ENCODE results near the gene SGPL1.

Gene SGPL1

GRCh38 chr10:70816220-70816894 lies 609 bp downstream of the SGPL1 start:
- TF ChIP-seq, protein P1, sequence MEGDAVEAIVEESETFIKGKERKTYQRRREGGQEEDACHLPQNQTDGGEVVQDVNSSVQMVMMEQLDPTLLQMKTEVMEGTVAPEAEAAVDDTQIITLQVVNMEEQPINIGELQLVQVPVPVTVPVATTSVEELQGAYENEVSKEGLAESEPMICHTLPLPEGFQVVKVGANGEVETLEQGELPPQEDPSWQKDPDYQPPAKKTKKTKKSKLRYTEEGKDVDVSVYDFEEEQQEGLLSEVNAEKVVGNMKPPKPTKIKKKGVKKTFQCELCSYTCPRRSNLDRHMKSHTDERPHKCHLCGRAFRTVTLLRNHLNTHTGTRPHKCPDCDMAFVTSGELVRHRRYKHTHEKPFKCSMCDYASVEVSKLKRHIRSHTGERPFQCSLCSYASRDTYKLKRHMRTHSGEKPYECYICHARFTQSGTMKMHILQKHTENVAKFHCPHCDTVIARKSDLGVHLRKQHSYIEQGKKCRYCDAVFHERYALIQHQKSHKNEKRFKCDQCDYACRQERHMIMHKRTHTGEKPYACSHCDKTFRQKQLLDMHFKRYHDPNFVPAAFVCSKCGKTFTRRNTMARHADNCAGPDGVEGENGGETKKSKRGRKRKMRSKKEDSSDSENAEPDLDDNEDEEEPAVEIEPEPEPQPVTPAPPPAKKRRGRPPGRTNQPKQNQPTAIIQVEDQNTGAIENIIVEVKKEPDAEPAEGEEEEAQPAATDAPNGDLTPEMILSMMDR (IDR thresholded peaks at IDR 0.05; ENCODE audit: borderline replicate concordance, control extremely low read depth, extremely low read depth, insufficient read depth, missing control alignments) = no peak
- DNase-seq (ENCODE audit: low spot score) = peak; percentile 76
- in situ Hi-C loops (cut with MboI; ENCODE audit: low sequenced_read_pairs, unreplicated experiment) = no loop called here

DNA sequence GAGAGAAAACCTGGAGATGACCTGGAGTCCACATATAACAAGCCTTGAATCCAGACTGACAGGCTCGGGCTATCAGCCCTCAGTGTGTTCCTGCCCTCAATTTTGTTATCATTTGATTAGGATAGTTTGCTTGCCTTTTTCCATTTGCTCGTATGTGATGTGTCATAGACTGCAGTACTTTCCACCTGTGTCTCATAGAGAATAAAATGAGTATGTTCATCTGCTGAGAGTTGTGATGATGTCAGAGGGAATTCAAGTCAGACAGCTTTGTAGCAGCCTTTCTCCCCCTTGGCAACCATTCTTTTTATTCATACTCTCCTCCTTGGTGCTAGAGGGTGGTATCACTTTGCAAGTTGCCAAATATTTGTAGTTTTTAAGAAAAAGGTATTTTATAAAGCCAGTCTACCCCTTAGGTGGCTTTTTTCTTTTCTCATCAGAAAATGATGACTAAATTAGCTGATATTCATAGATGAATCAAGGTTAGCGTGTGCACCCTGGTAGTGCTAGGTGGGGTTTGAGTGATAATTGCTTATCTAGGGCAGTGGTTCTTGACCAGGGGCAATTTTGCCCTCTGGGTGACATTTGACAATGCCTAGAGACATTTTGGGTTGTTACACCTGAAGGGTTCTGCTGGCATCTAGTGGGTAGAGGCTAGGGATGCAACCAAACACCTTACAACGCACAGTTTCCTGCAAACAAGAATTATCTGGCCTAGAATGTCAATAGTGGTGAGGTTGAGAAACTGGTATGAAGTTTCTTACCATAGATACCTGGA lies 5.4 kb downstream of the SGPL1 start:
- DNase-seq (ENCODE audit: low spot score) = no peak
- in situ Hi-C loops (cut with MboI; ENCODE audit: low sequenced_read_pairs, unreplicated experiment) = no loop called here
- TF ChIP-seq, protein P1 (IDR thresholded peaks at IDR 0.05; ENCODE audit: borderline replicate concordance, control extremely low read depth, extremely low read depth, insufficient read depth, missing control alignments) = no peak

DNA sequence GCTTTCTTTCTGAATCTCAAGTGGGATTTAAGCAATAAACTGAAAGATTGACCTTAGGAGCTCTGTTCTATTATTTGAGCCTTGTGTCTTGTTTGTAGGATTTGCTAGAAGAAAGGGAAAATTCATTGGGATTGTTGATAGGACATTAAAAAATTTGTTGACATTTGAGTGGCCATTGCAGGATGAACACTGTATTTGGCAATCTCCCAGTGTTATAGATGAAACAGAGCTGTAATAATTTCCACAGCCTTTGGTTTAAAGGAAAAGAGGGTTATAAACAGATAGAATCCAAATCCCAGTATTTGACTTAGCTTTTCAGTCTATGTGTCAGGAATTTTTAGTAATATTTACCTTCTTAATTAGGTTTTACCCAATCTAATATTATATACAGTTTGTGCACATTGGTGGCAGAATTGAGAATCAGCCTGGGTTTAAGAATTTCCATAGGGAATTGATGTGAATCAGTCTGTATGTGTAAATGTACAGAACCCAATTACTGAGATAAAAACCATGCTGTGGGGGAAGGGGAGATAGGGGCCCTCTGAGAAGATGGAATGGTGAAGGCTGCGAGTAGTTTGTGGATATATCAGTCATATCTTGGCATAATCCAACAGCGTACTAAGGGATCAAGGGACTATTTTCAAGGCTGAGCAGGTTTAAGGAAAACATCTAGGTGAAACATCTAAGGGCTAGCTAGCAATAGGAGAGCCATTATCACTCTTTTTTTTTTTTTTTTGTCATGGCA lies 6.5 kb downstream of the SGPL1 start:
- TF ChIP-seq, protein P1 (IDR thresholded peaks at IDR 0.05; ENCODE audit: borderline replicate concordance, control extremely low read depth, extremely low read depth, insufficient read depth, missing control alignments) = no peak
- DNase-seq (ENCODE audit: low spot score) = no peak
- in situ Hi-C loops (cut with MboI; ENCODE audit: low sequenced_read_pairs, unreplicated experiment) = no loop called here

- in situ Hi-C loops (cut with MboI; ENCODE audit: low sequenced_read_pairs, unreplicated experiment) = no loop called here
- DNase-seq (ENCODE audit: low spot score) = no peak
- TF ChIP-seq, protein P1 (IDR thresholded peaks at IDR 0.05; ENCODE audit: borderline replicate concordance, control extremely low read depth, extremely low read depth, insufficient read depth, missing control alignments) = no peak
These were observed 11.5 kb downstream of the SGPL1 start for GRCh38 chr10:70827086-70827757.

DNA sequence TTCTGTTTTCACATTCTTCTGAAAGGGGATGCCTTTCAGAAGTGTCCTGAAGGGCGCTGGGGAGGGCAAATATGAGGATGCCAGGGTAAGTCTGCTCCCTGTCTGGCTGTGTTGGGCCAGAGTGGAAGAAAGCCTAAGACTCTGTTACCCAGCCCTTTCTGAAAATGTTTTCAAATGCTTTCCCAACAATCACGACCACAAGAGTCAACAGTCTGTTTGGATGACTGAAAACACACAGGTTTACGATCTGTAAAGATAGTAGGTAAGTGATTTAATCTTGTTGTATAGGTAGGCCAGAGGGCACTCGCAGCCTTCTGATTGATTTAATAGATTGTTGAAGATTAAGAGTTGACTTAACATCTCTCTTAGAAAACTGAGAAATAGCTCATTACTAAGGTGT lies 13.2 kb downstream of the SGPL1 start:
- in situ Hi-C loops (cut with MboI; ENCODE audit: low sequenced_read_pairs, unreplicated experiment) = no loop called here
- no peak for DNase-seq (ENCODE audit: low spot score)

More for the DNA sequence above, 13.2 kb downstream of the SGPL1 start:
- TF ChIP-seq, protein P1 (IDR thresholded peaks at IDR 0.05; ENCODE audit: borderline replicate concordance, control extremely low read depth, extremely low read depth, insufficient read depth, missing control alignments) = no peak
